Heart left ventricle (tissue), 13 donors: Measurements from ENCODE around the gene ABCA13.

ENCODE experiments used
- POLR2A ChIP-seq, 2 donors: fragments of 450-650 bp; IDR thresholded peaks; one replicate each; pipeline ENCODE4 v1.6.1; 2017; ENCODE audit warnings: antibody characterized with exemption in 2 of 2, mild to moderate bottlenecking in 2 of 2, moderate library complexity in 2 of 2
- TF ChIP-seq, protein P1 (sequence below), 12 donors: fragments of 200-600 bp; sonication (generic) in 4 of 12; IDR thresholded peaks; one replicate each; pipeline versions ENCODE4 v1.5.0 to v1.8.0; 2018 to 2022; ENCODE audit warnings: antibody characterized with exemption in 12 of 12, mild to moderate bottlenecking in 5 of 12
- donor health status: ischemic (EF 13 %, LVEDD 7.1; RV severe dilation, severe dysfunction).
- donor health status: DM: no; HTN: yes; CAD: no.
- donor health status: DM: no; HTN: no; CAD: no.
- donor health status: ischemic (EF 25% LVEDD 6.9; RV normal size, moderate dysfunction).
- donor health status: ischemic (EF 25% LVEDD 5.7; RV mildly dilated, moderate dysfunction).
- donor health status: ischemic (EF 35%, LVEDD 5.7; RV mildly dilated, moderate dysfunction).
- donor health status: nonischemic (EF 11% LVEDD 7.7; RV severe dilation, severe dysfunction).
- donor health status: DM: yes; HTN: yes; CAD: no.
- donor health status: PGD.
- donor health status: ischemic (EF 29% LVEDD 5.4; RV normal size, mild dysfunction).
- donor health status: nonischemic (EF 23%, LVEDD 6.1; RV moderate dilation, normal function).

DNA sequence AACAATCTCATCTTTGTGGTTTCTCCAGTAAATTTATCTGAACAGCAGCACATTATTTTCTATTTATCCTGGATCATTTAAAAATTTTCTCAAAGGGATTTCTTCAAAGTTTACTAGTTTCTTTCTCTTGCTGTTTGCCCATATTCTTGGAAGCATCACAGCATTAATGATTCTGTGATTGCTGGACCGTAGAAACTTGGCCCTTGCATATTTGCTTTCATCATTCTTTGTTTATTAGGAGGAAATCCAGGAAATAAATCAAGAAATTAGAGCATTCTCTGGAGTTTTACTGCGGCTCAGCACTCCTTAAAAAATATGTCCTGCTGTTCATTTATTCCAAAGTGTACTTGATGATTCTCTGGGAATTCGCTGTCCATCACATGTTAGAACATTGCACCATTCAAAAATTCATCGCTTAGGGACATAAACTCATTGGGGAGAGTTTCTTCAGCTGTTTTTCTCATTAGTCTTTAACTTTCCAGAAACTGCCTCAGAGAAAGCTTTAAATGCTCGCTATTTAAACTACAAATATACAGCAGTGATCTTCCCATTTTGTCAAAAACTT, 489.1 kb downstream of the ABCA13 start:
- no peak for TF ChIP-seq POLR2A (IDR thresholded peaks at IDR 0.05)
- TF ChIP-seq, protein P1, sequence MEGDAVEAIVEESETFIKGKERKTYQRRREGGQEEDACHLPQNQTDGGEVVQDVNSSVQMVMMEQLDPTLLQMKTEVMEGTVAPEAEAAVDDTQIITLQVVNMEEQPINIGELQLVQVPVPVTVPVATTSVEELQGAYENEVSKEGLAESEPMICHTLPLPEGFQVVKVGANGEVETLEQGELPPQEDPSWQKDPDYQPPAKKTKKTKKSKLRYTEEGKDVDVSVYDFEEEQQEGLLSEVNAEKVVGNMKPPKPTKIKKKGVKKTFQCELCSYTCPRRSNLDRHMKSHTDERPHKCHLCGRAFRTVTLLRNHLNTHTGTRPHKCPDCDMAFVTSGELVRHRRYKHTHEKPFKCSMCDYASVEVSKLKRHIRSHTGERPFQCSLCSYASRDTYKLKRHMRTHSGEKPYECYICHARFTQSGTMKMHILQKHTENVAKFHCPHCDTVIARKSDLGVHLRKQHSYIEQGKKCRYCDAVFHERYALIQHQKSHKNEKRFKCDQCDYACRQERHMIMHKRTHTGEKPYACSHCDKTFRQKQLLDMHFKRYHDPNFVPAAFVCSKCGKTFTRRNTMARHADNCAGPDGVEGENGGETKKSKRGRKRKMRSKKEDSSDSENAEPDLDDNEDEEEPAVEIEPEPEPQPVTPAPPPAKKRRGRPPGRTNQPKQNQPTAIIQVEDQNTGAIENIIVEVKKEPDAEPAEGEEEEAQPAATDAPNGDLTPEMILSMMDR (IDR thresholded peaks at IDR 0.05): no peak
